Colon (tissue), 2 donors: Measurements from ENCODE around the gene UBA1.

Experiments
- FAIRE-seq: peaks from 2 replicates; lab custom pipeline; 2012; peaks lifted over from hg19 to GRCh38; lab: Jason Lieb, UNC
- donor health status: control.
- donor health status: control.

UBA1 gene

GRCh38 chrX:47189906-47190305 is 3.7 kb upstream of the UBA1 start:
- no peak for FAIRE-seq

- no peak for FAIRE-seq
Observed at GRCh38 chrX:47190445-47191269, 3.0 kb upstream of the UBA1 start.

DNA sequence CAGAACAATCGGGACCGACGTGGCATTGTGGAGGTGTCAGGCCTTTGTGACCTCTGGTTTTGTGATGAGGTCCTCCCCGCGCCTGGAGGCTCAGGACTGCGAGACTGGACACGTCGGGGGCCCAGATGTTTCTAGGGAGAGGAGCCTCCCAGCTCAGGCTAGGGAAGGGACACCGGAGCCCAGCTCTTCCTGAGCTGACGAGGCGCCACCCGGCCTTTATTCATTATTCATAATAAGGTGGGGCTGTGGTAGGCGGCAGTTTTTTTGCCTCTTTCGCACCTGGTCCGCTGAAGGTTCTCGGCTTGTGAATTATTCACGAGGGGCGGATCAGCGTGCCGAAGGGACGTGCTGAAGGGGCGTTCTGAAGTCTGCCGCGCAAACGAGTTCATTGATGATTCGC is 2.3 kb upstream of the UBA1 start:
- FAIRE-seq: no peak

- FAIRE-seq: no peak
Observed at GRCh38 chrX:47191806-47192401, 1.7 kb upstream of the UBA1 start.

DNA sequence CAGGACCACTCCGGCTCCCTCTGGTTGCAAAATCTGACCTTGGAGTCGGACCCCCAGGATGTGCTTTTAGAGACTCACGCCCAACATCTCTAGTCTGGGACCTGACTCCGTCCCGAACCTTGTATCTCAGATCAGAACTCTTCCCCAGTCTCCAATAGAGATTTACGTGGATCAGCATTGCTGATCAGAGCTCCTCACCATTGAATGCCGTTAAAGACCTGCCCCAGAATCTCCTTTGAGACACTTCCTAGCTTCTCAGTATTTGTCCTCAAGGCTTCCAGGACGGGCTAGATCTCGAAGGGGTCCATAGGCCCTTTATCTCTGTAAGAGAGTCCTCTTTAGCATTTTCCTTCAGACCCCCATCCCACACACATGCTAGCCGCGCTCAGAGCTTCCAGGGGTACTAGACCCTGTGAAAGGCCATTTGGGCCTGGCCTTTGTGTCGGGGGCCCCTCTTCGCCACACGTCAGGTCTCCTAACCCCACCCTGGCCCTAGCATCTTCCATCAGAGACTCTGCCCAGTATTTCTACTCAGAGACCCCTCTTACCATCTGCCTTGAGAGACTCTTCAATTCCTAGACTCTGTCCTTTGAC is 662 bp downstream of the UBA1 start:
- no peak for FAIRE-seq

- FAIRE-seq: no peak
Observed at GRCh38 chrX:47196098-47196497, 2.5 kb downstream of the UBA1 start.

DNA sequence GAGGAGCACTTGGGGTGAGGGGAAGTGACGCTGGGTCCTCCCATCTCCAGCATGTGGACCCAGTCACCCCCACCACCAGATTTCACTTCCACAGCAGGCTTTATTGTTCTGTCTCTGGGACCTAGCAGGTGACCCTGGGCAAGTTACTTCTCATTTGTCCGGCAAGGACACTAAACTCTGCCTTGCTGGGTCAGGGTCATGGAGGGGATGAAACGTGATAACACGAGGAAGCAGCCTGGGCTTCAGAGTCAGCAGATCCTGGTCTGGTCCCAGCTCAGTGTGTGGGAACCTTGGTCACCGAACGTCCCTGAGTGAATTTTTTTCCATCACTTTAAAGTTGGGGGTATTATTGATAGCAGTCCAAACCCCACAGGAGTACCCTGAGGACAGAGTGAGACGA is 3.9 kb downstream of the UBA1 start:
- FAIRE-seq: no peak

- no peak for FAIRE-seq
Observed at GRCh38 chrX:47198026-47198686, 4.5 kb downstream of the UBA1 start.

- FAIRE-seq: no peak
Observed at GRCh38 chrX:47198687-47199080, 5.1 kb downstream of the UBA1 start.

GRCh38 chrX:47199286-47199685 is 5.7 kb downstream of the UBA1 start:
- no peak for FAIRE-seq

GRCh38 chrX:47200385-47201150 is 6.9 kb downstream of the UBA1 start:
- FAIRE-seq: no peak

GRCh38 chrX:47201345-47201944 is 7.8 kb downstream of the UBA1 start:
- no peak for FAIRE-seq

GRCh38 chrX:47202316-47202715 is 8.7 kb downstream of the UBA1 start:
- no peak for FAIRE-seq

DNA sequence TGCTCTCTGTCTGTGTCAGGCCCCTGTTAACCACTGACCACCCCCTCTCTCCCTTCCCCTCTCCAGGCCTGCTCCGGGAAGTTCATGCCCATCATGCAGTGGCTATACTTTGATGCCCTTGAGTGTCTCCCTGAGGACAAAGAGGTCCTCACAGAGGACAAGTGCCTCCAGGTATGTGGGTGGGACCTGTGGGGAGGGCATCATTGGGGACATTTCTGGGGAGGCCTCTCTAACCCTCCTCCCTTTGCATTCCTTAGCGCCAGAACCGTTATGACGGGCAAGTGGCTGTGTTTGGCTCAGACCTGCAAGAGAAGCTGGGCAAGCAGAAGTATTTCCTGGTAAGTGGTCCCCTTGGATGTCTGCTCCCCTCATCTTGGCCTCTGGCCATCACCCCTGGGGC is 9.2 kb downstream of the UBA1 start:
- no peak for FAIRE-seq

GRCh38 chrX:47204970-47205369 is 11.3 kb downstream of the UBA1 start:
- FAIRE-seq: no peak

- no peak for FAIRE-seq
Observed at GRCh38 chrX:47206316-47206715, 12.7 kb downstream of the UBA1 start.

GRCh38 chrX:47208108-47208507 is 14.5 kb downstream of the UBA1 start:
- no peak for FAIRE-seq

DNA sequence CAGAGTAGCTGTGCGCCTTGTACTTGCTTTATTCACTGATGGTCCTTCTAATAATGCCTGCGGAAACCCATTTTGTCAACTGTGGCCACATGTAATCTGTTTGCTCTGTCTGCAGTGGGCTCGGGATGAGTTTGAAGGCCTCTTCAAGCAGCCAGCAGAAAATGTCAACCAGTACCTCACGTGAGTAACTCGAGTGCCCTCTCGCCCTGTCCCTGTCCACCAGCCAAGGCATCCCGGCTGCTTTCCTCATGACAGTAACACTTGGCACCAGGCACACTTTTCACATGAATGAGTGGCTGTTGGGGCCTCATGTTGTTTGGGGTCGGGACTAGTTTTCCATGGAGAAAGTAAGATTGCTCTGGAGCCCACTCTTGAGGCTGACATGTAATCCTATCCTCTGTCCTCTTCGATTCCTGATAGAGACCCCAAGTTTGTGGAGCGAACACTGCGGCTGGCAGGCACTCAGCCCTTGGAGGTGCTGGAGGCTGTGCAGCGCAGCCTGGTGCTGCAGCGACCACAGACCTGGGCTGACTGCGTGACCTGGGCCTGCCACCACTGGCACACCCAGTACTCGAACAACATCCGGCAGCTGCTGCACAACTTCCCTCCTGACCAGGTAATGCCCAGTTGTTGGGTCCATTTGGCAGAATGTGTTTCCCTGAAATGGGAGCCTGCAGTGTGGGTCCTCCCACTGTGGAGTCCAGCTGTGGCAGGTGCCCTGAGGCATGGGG is 16.0 kb downstream of the UBA1 start:
- FAIRE-seq: no peak

DNA sequence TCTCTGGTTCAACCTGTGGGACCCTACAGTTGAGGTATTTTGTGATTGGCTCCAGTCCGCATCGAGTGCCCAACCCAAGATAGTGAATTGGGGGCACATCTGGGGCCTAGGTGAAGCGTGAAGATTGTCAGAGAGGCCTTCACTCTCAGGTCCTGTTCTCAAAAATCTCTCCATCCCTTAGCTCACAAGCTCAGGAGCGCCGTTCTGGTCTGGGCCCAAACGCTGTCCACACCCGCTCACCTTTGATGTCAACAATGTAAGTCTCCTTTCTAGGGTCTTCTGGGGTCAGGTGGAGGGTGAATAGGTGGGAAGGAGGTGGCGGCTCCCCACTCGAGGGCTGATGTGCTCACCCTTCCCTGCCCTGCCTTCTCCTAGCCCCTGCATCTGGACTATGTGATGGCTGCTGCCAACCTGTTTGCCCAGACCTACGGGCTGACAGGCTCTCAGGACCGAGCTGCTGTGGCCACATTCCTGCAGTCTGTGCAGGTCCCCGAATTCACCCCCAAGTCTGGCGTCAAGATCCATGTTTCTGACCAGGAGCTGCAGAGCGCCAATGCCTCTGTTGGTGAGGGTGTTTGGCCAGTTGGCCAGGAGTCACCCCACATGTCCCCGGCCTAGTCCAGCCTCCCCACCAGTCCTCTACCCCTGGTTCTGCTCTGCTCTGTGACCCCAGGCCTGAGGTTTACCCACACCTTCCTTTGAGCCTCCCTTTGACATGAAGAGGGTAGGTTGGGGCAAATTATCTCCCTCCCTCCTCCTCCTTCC is 17.2 kb downstream of the UBA1 start:
- FAIRE-seq: no peak
